GM10266 (cell line): ENCODE data around the gene XYLT1.

Experiments
- DNase-seq: peaks from one replicate; pipeline ENCODE4 v3.0.0; 2012; ENCODE audit errors: extremely low spot score
- CTCF ChIP-seq: IDR thresholded peaks from 2 replicates; pipeline ENCODE4 v1.5.1; 2012; ENCODE audit warnings: mild to moderate bottlenecking, low read depth; ENCODE audit not compliant: control insufficient read depth, insufficient read depth; ENCODE audit errors: missing control alignments

The XYLT1 gene

GRCh38 chr16:17083628-17084027 lies 387.1 kb downstream of the XYLT1 start:
- no peak for DNase-seq
- no peak for TF ChIP-seq CTCF

GRCh38 chr16:17082095-17082882 lies 388.5 kb downstream of the XYLT1 start:
- DNase-seq = no peak
- no peak for TF ChIP-seq CTCF

- TF ChIP-seq CTCF = no peak
- DNase-seq = no peak
These were observed 390.7 kb downstream of the XYLT1 start for GRCh38 chr16:17080105-17080504.

- no peak for TF ChIP-seq CTCF
- no peak for DNase-seq
These were observed 391.7 kb downstream of the XYLT1 start for GRCh38 chr16:17078931-17079631.

- no peak for DNase-seq
- no peak for TF ChIP-seq CTCF
These were observed 393.8 kb downstream of the XYLT1 start for GRCh38 chr16:17076818-17077498.

- no peak for TF ChIP-seq CTCF
These were observed 394.5 kb downstream of the XYLT1 start for GRCh38 chr16:17076092-17076754.

More at GRCh38 chr16:17076092-17076754, 394.5 kb downstream of the XYLT1 start:
- DNase-seq = peak; percentile 49
